ENCODE data around the gene EPHB4.

- TF ChIP-seq CTCF (IDR thresholded peaks at IDR 0.05) (no peak; the same call in 1 of the 2 replicates), ZFX (IDR thresholded peaks at IDR 0.05; ENCODE audit: borderline replicate concordance) (no peak)
Observed at GRCh38 chr7:100874577-100875355, 47.4 kb upstream of the EPHB4 start, which contains the start of gene SRRT.
